Fibroblast of lung (primary cell): ENCODE measurements around the gene ASCL2. TPM values are rescaled to one million over a fixed set of nuclear protein-coding genes. Genes with fewer than 3 reads are reported as not detected.

Experiments
- DNase-seq, 2 donors: peaks; one replicate each; pipeline versions ENCODE4 v3.0.0 to v3.0.0-alpha.2; 2010; ENCODE audit warnings: low read depth in 2 of 2
- H2AFZ ChIP-seq: 2 replicates; pipeline ENCODE4 v1.5.1; 2012; ENCODE audit warnings: low read length, control low read depth, inconsistent platforms
- H3K27ac ChIP-seq: 2 replicates; pipeline ENCODE4 v1.5.1; 2011; ENCODE audit warnings: low read length, control low read depth; ENCODE audit not compliant: insufficient read depth
- H3K27me3 ChIP-seq: 2 replicates; pipeline ENCODE4 v1.5.1; 2011; ENCODE audit warnings: mild to moderate bottlenecking, low read length; ENCODE audit not compliant: control insufficient read depth, insufficient read depth
- H3K36me3 ChIP-seq: 2 replicates; pipeline ENCODE4 v1.5.1; 2011; ENCODE audit warnings: low read length; ENCODE audit not compliant: control insufficient read depth, insufficient read depth
- H3K4me1 ChIP-seq: 2 replicates; pipeline ENCODE4 v1.5.1; 2011; ENCODE audit warnings: low read length; ENCODE audit not compliant: control insufficient read depth, insufficient read depth; ENCODE audit errors: extremely low read depth
- H3K4me2 ChIP-seq: 2 replicates; pipeline ENCODE4 v1.5.1; 2011; ENCODE audit warnings: low read length, control low read depth; ENCODE audit not compliant: insufficient read depth; ENCODE audit errors: extremely low read depth
- H3K4me3 ChIP-seq, 4 experiments: fragments of 200-600 bp in 1 of 4; sonication (generic) in 1 of 4; replicated peaks in 1 of 4; 2 replicates each; pipeline ENCODE4 v1.5.1; 2011 to 2016; ENCODE audit warnings: low read length in 4 of 4, low read depth in 3 of 4, mild to moderate bottlenecking in 3 of 4, control low read depth in 2 of 4, inconsistent platforms in 1 of 4, mixed read lengths in 1 of 4; ENCODE audit not compliant: insufficient read depth in 1 of 4; ENCODE audit errors: control extremely low read depth in 1 of 4
- H3K79me2 ChIP-seq: 2 replicates; pipeline ENCODE4 v1.5.1; 2012; ENCODE audit warnings: mild to moderate bottlenecking, low read length, inconsistent platforms; ENCODE audit not compliant: control insufficient read depth, insufficient read depth
- H3K9ac ChIP-seq: 2 replicates; pipeline ENCODE4 v1.5.1; 2011; ENCODE audit warnings: mild to moderate bottlenecking, low read length, control low read depth; ENCODE audit not compliant: insufficient read depth
- H3K9me3 ChIP-seq: 2 replicates; pipeline ENCODE4 v1.5.1; 2012; ENCODE audit warnings: low read depth, low read length; ENCODE audit not compliant: control insufficient read depth, insufficient read depth
- H4K20me1 ChIP-seq: 2 replicates; pipeline ENCODE4 v1.5.1; 2011; ENCODE audit warnings: low read length; ENCODE audit not compliant: control insufficient read depth, insufficient read depth; ENCODE audit errors: extremely low read depth
- CTCF ChIP-seq, 2 donors: IDR thresholded peaks in 1 of 2; conservative IDR thresholded peaks in 1 of 2; 1 replicate in 1 of 2; 2 replicates in 1 of 2; pipeline ENCODE4 v1.5.1; 2011 to 2012; ENCODE audit warnings: low read length in 2 of 2, control low read depth in 1 of 2, inconsistent platforms in 1 of 2, low read depth in 1 of 2, mild to moderate bottlenecking in 1 of 2
- EZH2 ChIP-seq: IDR thresholded peaks from 2 replicates; pipeline ENCODE4 v1.5.1; 2012; ENCODE audit warnings: low read length, control low read depth, mild to moderate bottlenecking; ENCODE audit errors: missing control alignments
- polyA plus RNA-seq, 2 donors: library from polyadenylated mRNA; depleted of rRNA in 1 of 2; stranded (reverse) in 1 of 2; unstranded in 1 of 2; fragments of >200 nt; gene quantifications; 2 replicates each; pipeline ENCODE4 v1.2.1, GENCODE V29; 2011 to 2012; ENCODE audit warnings: missing spikeins in 1 of 2
- total RNA-seq: library from RNA; depleted of rRNA; stranded (reverse); fragments of >200 nt; gene quantifications from 2 replicates; pipeline ENCODE4 v1.2.1, GENCODE V29; 2014

The ASCL2 gene
- total and polyA plus RNA-seq, 2 donors (not counting 1 experiment from before 2014, with no cell fraction given) = not detected

- DNase-seq = no peak
- TF ChIP-seq CTCF (conservative IDR thresholded peaks at IDR 0.05 in 1 of 2, IDR thresholded peaks at IDR 0.05 in 1 of 2; ENCODE audit: low read depth in 1 of 2, low read length in 2 of 2) (no peak), EZH2 (no peak)
- Histone ChIP-seq H2AFZ (no peak overlapping the region), H3K27ac (no peak overlapping the region), H3K36me3 (no peaks in the 10 kb centered on the region), H3K9ac (no peak overlapping the region), H3K4me1 (no peaks in the 10 kb centered on the region), H4K20me1 (no peaks in the 10 kb centered on the region), H3K9me3 (no peaks in the 10 kb centered on the region), H3K79me2 (no peaks in the 10 kb centered on the region), H3K4me2 (no peak overlapping the region), H3K27me3 (no peaks in the 10 kb centered on the region), H3K4me3 (no peak overlapping the region)
Observed at GRCh38 chr11:2262301-2263070, 7.9 kb downstream of the ASCL2 start.

GRCh38 chr11:2261436-2262230, 8.8 kb downstream of the ASCL2 start:
- H3K9me3 ChIP-seq = no peaks in the 10 kb centered on the region
- H3K36me3 ChIP-seq = no peaks in the 10 kb centered on the region
- DNase-seq = no peak
- no peak overlapping the region for H3K4me2 ChIP-seq
- H3K79me2 ChIP-seq = no peaks in the 10 kb centered on the region
- no peak overlapping the region for H2AFZ ChIP-seq
- H3K27ac ChIP-seq = no peak overlapping the region
- no peaks in the 10 kb centered on the region for H3K27me3 ChIP-seq
- no peak overlapping the region for H3K4me3 ChIP-seq
- H4K20me1 ChIP-seq = no peaks in the 10 kb centered on the region
- no peaks in the 10 kb centered on the region for H3K4me1 ChIP-seq
- H3K9ac ChIP-seq = no peak overlapping the region
- no peak for TF ChIP-seq EZH2
- no peak for TF ChIP-seq CTCF (conservative IDR thresholded peaks at IDR 0.05 in 1 of 2, IDR thresholded peaks at IDR 0.05 in 1 of 2; ENCODE audit: low read depth in 1 of 2, low read length in 2 of 2)

GRCh38 chr11:2260491-2261364, 9.7 kb downstream of the ASCL2 start:
- Histone ChIP-seq H3K4me2 (no peak overlapping the region), H3K9me3 (no peaks in the 10 kb centered on the region), H3K9ac (no peak overlapping the region), H3K27me3 (no peaks in the 10 kb centered on the region), H2AFZ (no peak overlapping the region), H3K4me3 (no peak overlapping the region), H3K79me2 (no peaks in the 10 kb centered on the region), H3K4me1 (no peaks in the 10 kb centered on the region), H3K36me3 (no peaks in the 10 kb centered on the region), H4K20me1 (no peaks in the 10 kb centered on the region), H3K27ac (no peak overlapping the region)
- DNase-seq = no peak
- TF ChIP-seq EZH2 (no peak), CTCF (conservative IDR thresholded peaks at IDR 0.05 in 1 of 2, IDR thresholded peaks at IDR 0.05 in 1 of 2; ENCODE audit: low read depth in 1 of 2, low read length in 2 of 2) (no peak)
